Endometrial microvascular endothelial cells (primary cell): Measurements from ENCODE around the gene CFDP1. TPM values are rescaled to one million over a fixed set of nuclear protein-coding genes. Genes with fewer than 3 reads are reported as not detected.

ENCODE experiments used
- in situ Hi-C: cut with HindIII; loops from 2 replicates; pipeline ENCODE4 v1.10.0; 2017; ENCODE audit warnings: low sequenced_read_pairs, low pct_unique_long_range_greater_than_20kb; ENCODE audit errors: inconsistent ontology term
- total RNA-seq: library from RNA; depleted of rRNA; stranded (reverse); fragments of >200 nt; gene quantifications from one replicate; pipeline ENCODE4 v1.2.3, GENCODE V29; 2015; ENCODE audit errors: inconsistent ontology term

Gene CFDP1
- total RNA-seq, 1 donor from 2014 or later: 60.5 TPM

DNA sequence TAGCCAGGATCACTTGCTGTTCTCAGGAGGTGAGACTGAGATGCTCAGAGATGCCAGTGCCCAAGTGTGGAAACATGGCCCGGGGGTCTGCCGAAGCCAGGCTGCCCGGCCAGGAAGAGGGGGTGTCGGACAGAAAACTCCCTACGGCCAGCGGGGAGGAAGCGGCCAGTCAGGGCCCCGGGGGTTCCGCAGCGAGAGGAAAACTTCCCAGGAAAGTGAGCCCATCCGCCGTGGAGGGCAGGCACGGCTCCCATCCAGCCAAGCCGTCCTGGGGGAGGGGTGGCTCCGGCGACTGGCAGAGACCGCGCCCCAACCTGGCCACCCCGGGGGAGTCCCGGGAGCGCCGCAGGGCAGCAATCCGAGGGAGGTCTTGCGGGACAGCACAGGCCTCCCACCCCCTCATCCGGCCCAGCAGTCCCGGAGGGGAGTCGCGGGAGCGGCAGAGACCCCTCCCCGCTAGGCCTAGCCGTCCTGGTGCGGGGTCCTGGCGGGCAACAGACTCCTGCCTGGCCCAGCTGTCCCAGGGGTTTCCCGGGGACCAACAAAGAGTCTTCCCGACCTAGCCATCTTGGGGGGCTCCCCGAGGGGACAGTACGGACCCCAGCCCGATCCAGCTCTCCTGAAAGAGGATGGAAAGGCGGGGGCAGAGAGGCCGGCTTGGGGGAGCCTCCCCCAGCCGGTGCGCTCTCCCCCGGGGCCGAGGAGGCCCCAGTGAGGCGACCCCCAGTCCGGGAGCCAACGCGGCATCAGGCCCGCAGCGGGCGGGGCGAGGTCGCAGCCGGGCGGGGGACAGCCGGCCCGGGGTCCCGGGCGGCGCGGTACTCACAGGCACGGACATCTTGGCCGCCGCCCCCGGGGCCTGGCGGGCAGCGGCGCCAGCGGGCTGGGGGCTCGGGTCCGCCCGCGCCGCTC is 168.0 kb downstream of the CFDP1 start:
- in situ Hi-C loops: no loop called here

DNA sequence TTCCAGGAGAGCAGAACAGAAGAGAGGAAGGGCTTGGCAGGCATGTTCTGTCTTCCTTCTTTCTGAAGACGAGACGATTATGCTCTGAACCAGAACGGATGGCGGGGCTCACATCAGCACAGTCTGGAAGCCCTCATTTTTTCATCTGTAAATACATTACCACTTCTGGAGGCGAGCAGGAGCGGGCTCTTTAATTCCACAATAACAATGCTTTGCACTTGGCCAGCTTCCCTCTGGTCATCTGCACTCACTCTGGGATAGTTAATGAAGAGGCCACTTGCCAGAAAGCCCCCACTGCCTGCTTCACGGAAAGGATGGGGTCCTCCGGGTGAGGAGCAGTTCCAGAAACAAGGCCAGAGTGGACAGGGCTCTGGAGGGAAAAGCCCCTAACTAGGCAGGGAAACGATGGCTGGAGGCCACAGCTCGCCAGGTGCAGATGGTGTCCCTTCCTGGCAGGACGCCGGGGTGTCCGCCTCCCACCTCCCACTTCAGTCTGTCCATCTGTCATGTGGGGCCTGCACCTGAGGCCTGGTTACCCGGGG is 168.8 kb downstream of the CFDP1 start:
- in situ Hi-C loops: no loop called here

DNA sequence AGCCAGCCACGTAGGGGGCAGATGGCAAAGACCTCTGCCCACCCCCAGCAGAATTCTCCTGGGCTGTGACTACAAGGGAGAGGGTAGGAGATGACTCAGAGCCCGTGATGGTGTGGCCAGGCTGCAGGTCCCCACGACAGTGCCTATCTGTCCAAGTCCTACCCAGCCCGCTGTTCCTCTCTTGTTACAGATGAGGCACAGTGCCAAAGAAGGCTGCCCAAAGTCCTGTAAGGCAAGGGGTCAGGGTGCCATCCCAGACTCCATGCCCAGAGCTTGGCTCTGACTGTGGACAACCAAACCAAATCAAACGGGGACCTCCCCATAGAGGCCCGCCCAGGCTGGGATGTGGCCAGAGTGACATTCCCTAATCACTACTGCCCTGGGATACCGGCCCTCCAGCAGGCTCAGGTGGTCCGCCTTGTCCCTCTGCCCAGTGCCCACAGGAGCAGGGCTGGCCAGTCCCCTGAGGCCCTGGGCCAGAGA is 169.3 kb downstream of the CFDP1 start:
- in situ Hi-C loops: no loop called here

DNA sequence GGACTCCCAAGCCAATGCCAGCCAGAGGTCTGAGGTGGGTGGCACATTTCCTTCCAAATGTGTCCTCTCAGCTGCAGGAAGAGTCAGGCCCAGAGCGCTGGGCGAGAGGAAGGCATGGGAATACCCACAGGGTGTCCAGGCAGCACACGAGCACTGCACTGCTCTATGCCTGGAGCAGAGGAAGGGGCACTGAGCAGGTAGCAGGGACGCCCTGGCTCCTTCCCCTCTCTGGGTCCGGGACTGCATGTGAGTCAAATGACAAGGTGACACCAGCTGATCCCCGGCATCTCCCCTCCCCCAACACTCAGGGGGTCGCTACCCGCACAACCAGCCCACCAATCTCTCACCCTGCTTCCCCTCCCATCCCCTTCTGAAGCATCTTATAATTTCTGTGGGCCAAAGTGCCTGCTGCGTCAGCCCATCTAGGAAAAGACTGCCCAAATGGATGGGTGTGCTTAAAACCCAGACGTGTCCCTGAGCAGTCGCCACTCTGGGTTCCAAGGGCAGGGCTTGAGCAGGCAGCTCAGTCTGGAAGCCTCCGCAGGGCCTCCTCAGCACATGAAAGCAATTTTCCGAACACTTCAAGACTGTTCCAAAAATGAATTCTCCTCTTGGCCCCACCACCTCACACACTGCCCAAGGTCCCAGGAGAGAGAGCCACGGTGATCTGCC is 169.9 kb downstream of the CFDP1 start:
- in situ Hi-C loops: no loop called here

DNA sequence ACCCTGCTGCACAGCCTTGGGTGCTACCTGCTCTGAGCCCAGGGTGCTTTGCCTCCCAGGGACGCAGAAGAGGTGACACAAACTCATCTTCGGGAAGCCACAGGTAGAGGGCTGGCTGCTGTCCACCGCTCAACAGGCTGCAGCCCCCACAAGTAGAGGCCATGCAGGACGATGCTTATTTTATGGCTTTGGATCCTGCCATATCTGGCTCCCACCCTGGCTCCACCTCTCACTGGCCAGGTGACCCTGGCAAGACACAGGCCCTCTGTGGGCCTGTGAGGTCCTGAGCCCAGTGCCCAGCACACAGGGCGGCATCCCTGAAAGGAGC is 170.5 kb downstream of the CFDP1 start:
- in situ Hi-C loops: no loop called here

DNA sequence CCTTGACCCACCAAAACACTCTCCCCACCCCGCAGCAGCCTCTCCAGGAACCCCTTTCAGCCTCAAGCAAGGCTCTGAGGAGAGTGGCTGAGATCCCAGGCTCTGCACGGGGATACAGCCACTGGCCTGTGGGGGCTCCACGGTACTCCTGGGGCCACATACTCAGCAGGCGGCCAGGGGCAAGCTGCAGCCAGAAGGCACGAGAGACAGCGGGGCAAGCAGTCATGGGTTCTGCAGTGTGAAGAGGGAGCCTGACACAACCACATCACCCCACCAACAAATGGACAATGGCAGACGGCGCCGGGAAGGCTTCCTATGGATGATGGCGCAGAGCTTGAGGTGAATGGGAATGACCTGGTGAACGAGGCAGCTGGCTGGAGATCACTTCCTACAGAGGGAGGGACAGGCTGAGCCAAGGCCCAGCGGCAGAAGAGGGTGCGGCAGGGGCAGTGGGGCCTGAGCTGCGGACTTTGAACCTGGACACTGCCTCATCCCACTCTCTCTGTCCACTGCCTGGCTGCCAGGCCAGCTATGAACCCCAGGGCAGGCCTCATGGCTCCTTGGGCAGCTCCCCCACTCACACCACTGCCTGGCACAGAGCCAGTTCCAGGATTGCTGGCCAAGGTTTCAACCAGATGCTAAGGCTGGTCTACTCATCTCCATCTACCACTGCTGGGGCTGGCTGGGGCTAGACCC is 171.1 kb downstream of the CFDP1 start:
- in situ Hi-C loops: no loop called here

DNA sequence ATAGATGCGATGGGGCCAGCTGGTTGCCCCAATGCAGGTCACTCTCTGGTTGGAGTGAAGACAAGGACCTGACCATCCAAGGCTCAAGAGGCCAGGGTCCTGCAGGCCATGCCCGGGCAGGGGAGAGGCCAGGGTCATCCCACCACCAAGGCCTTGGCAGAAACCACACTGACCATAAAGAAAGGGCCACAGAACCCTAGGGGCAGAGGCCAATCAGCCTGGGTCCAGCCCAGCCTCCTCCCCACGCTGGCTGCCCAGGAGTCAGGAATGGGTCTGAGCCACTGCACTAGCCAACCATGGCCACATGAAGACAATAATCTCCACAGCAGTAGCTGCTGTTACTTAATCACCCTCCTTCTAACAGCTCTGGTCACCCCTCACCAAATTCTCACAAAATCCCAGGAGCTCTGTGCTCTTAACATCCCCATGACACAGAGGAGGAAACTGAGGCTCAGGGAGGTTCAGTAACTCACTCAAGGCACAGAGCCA is 171.7 kb downstream of the CFDP1 start:
- in situ Hi-C loops: no loop called here

DNA sequence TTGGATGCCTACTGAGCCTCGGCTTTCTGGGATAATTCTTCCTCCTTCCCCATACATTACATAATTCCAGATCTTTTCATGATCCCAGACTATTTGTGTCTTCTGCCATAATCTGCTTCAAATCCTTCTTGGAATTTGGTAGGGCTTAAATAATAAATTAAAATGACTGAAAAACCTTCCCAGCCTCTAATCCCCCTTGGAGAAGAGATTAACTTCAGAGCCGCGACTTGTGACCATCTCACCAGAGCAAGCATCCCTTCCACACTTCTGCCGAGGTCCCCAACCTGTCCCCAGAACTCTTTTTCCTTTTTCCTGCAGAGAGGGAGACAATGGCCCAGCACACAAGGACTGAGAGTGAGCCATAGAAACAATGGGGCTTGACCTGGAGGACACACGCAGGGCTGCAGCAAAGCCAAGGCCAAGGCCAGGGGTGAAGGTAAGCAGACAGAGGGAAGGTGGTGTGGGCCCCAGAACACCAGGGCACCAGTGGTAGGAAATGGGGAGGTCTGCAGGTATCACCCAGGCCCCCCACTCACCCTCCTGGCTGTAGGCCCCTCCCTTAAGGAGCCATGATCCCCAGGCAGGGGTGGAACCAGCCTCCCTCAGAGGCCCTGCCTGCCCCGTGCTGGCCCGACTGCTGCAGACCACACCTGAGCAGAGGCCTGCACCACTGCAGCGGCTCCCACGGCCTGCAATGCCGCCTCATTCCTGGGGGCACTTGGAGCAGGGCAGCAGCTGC is 172.3 kb downstream of the CFDP1 start:
- in situ Hi-C loops: no loop called here

DNA sequence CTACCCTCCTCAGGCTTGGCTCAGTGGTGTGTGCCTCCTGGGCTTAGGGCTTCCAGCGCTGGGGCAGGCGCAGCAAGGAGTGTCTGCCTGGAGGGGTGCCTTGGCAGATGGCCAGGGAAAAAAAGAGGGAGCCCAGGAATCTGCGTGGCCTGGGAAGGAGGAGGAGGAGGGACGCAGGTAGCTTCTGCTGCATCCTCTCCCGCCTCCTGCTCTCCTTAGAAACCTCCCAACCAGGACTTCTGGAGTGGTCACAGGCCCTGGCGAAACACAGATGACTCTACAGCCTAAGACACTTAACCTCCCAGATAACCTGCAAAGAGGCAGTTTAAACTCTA is 174.5 kb downstream of the CFDP1 start:
- in situ Hi-C loops: no loop called here

DNA sequence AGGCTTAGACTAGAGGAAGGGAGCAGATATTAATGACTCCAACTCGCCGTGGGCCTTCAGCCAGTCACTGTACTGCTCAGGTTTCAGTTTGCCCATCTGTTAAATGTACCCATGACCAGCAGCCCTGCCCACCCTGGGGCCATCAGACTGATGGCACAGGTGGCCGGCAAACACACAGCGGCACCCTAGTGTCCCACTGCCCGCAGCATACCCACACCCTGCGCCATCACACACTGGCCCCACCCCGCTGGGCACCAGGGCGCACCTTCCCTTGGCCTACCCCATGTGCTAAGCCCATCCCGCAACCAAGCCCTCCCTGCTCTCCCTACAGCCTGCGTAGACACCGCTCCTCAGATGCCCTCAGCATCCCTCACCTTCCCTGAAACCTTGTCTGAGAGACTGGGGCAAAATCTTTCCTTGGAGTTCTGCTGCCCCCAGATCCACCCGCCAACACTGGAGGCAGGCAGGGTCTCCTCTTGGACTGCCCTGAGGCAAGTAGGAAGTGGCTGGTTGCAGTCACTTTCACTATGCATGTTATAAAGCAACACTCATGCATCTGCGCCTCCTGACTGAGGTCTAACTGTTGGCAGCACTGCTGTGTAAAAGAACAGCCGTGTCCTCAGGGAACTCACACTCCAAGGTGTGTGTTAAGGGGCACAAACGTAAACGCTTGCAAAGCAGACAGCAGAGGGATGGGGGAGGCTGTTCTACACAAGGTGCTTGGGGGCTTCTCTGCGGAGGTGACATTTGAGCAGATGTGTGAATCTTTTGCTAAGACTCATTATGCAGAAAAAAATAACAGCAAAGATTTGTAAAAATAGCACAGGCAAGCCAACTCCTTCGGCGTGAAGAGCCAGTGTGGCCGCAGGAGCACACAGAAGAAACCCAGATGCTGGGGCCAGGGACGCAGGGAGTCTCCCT is 175.2 kb downstream of the CFDP1 start:
- in situ Hi-C loops: no loop called here

DNA sequence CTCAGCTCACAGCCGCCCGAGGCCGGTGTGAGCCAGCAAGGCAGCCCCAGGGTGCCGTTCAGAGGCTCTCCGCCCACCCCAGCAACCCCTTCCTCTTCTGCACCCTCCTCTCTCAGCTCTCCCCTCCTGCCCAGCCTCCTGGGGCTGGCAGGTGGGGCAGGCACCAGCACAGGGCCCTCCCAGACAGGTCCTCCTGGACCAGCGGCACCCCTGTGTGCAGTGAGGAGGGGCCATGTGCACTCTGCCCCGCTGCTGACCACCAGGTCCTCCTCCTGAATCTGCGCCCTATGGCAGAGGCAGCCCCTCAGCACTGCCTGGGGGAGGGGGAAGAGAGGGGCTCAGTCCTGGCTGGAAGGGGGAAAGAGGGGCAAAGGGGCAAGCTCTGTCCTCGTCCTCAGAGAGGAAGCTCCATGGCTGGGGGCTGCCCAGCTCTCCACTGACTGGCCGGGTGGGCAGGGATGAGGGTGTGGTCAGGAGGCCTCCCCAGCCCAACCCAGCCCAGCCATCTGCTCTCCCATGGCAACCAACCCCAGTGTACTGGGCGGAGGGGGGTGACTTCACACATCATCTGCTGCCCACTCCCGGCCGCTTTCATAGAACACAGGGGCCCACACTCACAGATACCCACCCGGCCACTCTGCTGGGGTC is 176.5 kb downstream of the CFDP1 start:
- in situ Hi-C loops: no loop called here

DNA sequence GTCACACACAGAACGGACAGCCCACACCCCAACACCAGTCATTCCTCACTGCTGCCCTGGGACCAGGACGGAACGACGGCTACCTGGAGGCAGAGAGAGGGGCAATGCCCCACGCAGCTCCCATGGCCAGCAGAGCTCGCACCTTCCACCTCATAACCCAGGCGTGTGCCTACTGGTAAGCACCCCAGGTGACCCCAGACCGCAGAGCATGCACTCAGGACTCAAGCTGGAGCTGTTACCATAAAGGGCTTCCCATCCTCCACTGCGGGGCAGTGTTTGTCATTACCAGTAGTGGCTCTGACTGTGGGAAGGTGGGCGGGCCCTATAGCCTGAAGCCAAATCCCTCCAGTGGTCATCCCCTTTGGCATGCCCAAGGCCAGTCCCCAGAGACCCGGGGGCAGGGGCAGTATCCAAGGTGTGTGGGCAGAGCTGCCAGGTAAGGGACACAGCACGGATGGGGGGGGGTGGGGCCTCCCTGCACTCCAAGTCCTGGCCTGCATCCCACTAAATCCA is 177.2 kb downstream of the CFDP1 start:
- in situ Hi-C loops: no loop called here

DNA sequence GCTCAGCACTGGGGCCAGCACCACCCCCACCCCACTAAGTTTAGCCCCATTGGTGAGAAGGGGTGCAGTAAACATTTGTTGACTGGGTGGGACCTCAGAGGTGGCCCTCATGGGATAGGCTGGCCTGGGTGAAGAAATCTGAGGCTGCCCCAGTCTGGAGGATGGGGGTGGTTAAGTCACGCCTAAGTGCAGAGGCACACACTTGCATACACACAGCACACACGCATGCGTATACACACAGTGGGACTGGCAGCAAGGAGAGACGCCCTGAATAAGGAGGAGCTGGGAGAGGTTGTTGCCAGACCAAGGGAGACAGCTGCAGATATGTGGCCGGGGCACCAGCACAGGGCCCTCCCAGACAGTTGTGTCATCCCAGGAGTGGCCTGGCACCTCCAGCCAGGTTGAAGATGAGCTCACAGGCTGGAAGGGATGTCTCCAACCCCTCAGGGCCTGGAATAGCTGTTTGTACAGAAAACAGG is 178.9 kb downstream of the CFDP1 start:
- in situ Hi-C loops: no loop called here

DNA sequence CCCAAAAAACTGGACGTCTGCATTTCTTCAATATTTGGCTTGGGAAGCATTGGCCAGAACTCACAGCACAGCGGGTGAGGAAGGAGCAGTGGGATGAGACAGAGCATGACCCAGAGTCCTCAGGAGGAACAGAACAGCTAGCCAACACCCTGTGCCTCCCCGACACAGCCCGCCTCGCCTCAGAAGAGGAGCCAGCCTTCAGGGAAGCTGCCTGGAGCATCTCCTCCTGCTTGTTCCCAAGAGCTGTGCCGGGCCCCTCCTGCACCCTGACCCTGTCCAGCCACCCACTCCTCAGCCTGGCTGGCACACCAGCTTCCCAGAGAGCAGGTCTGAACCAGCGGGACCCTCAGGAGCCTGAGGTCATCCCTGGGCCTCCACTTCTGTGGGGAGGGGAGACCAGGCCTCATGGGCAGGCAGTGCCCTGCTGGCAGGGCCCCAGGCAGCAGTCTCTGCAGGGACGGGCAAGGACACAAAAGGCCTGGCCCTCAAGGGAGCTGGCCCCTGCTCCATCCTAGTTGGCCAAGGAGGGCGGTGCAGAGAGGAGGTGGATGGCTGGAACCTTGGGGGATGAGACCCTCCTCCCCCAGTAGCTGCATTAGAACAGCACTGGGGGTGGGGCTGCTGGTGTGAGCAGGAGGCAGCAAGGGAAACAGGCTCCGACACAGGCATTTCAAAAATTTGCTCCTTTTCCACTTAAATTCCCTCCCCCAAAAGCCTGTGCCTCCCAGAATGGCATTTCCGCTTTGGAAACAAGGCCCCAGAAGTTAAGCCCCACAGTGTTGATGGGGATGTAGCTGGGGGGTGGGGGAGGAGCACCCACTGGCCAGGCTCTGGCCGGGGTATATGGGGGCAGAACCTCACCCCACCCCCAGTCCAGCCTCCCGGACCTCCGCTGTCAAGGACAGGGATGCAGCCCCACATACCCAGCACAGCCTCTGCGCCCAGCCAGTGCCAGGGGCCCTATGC is 180.1 kb downstream of the CFDP1 start:
- in situ Hi-C loops: no loop called here

DNA sequence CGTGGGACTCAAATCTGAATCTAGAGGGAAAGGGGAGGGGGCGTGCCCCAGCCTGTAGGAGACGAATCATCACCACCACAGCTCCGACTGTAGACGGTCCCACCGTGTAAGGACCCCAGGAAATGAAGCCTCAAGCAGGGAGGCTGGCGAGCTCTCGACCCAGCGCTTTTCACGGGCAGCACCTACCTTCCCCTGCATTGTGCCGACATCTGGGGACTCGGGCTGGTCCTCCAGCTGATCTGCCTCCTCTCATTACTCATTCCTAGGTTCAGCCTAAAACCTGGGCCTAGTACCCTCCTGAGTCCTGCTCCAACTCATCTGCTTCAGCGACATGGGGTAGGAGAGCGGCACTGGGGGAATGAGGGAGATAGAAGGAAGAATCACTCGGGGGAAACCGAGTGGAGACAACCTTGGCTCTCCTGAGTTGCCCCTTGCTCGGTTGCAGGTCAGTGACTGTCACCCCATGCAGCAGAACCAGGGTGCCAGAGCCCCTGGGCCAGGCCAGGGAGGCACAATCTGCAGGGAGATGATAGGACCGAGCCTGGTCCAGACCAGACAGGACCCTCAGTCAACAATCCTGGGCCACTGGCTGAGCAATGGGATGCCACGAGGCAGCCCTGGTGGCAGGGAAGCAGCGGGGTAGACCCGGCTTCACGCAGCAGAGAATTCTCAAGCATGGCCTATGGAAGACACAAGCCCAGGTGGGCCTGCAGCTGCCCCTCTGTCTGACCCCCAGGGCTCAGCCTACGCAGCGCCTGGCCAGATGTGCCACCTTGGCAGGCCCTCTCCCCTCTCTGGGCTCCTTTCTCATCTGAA is 181.0 kb downstream of the CFDP1 start:
- in situ Hi-C loops: no loop called here
